RWPE2 (cell line): ENCODE results near the gene CACNA1A.

Experiments used
- ATAC-seq: fragments of 200-7000 bp; cut with Tn5 transposase; 3 replicates; pipeline ENCODE4 v1.9.1; 2021; ENCODE audit warnings: low read depth
- DNase-seq: peaks from one replicate; pipeline ENCODE4 v3.0.0-alpha.2; 2020; ENCODE audit warnings: low spot score
- H3K27ac ChIP-seq: fragments of 450-650 bp; 2 replicates; pipeline ENCODE4 v1.5.1; 2017; ENCODE audit warnings: mild to moderate bottlenecking; ENCODE audit not compliant: poor library complexity, severe bottlenecking
- H3K27me3 ChIP-seq: fragments of 250-450 bp; sonication (Bioruptor Pico); 2 replicates; pipeline ENCODE4 v1.5.1; 2021; ENCODE audit warnings: mild to moderate bottlenecking, moderate library complexity; ENCODE audit not compliant: insufficient read depth, poor library complexity, severe bottlenecking
- H3K36me3 ChIP-seq: fragments of 250-450 bp; sonication (Bioruptor Pico); 2 replicates; pipeline ENCODE4 v1.5.1; 2020; ENCODE audit warnings: low read depth, mild to moderate bottlenecking, moderate library complexity
- H3K4me1 ChIP-seq: fragments of 250-450 bp; sonication (Bioruptor Pico); 2 replicates; pipeline ENCODE4 v1.5.1; 2021; ENCODE audit warnings: mild to moderate bottlenecking, moderate library complexity; ENCODE audit not compliant: insufficient read depth, poor library complexity, severe bottlenecking
- H3K4me3 ChIP-seq: fragments of 250-450 bp; sonication (Bioruptor Pico); 2 replicates; pipeline ENCODE4 v1.5.1; 2021; ENCODE audit warnings: mild to moderate bottlenecking, moderate library complexity; ENCODE audit not compliant: severe bottlenecking
- H3K9me3 ChIP-seq: fragments of 250-450 bp; sonication (Bioruptor Pico); 2 replicates; pipeline ENCODE4 v1.5.1; 2021; ENCODE audit warnings: mild to moderate bottlenecking, moderate library complexity; ENCODE audit not compliant: severe bottlenecking
- TF ChIP-seq, protein P1 (sequence below): fragments of 450-650 bp; IDR thresholded peaks from one replicate; pipeline ENCODE4 v1.5.1; 2017; ENCODE audit warnings: mild to moderate bottlenecking, moderate library complexity; ENCODE audit not compliant: poor library complexity, severe bottlenecking

Gene CACNA1A

GRCh38 chr19:13210941-13211340, 295.3 kb downstream of the CACNA1A start:
- H3K27me3 ChIP-seq = no peaks in the 10 kb centered on the region
- H3K27ac ChIP-seq = no peak overlapping the region
- DNase-seq (no peak), ATAC-seq (no peak)
- no peak overlapping the region for H3K4me3 ChIP-seq
- no peaks in the 10 kb centered on the region for H3K9me3 ChIP-seq
- TF ChIP-seq, protein P1, sequence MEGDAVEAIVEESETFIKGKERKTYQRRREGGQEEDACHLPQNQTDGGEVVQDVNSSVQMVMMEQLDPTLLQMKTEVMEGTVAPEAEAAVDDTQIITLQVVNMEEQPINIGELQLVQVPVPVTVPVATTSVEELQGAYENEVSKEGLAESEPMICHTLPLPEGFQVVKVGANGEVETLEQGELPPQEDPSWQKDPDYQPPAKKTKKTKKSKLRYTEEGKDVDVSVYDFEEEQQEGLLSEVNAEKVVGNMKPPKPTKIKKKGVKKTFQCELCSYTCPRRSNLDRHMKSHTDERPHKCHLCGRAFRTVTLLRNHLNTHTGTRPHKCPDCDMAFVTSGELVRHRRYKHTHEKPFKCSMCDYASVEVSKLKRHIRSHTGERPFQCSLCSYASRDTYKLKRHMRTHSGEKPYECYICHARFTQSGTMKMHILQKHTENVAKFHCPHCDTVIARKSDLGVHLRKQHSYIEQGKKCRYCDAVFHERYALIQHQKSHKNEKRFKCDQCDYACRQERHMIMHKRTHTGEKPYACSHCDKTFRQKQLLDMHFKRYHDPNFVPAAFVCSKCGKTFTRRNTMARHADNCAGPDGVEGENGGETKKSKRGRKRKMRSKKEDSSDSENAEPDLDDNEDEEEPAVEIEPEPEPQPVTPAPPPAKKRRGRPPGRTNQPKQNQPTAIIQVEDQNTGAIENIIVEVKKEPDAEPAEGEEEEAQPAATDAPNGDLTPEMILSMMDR = no peak
- H3K4me1 ChIP-seq = peaks cover 5% of the 10 kb centered on the region
- no peaks in the 10 kb centered on the region for H3K36me3 ChIP-seq

DNA sequence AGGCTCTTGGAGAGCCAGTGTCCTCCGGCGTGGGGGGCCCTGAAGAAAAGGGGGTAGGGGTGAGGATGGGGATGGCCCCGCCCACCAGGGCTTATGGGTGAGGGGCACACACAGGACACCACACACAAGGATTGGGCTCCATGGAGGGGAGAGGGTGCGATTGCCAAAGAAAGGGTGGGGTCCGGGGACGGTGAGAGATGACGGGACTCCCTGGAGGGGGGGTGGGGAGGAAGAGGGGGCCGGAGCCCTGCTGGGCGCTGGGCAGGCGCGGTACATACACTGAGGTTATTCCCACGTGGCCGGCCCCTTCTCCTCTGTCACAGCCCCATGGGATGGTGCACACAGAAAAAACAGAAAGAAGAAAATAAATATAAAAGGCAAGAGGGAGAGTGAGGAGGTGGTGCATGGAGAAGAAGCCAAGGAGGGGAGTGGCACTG, 295.9 kb downstream of the CACNA1A start:
- H3K4me1 ChIP-seq = no peaks in the 10 kb centered on the region
- no peak for DNase-seq
- H3K27ac ChIP-seq = no peak overlapping the region

DNA sequence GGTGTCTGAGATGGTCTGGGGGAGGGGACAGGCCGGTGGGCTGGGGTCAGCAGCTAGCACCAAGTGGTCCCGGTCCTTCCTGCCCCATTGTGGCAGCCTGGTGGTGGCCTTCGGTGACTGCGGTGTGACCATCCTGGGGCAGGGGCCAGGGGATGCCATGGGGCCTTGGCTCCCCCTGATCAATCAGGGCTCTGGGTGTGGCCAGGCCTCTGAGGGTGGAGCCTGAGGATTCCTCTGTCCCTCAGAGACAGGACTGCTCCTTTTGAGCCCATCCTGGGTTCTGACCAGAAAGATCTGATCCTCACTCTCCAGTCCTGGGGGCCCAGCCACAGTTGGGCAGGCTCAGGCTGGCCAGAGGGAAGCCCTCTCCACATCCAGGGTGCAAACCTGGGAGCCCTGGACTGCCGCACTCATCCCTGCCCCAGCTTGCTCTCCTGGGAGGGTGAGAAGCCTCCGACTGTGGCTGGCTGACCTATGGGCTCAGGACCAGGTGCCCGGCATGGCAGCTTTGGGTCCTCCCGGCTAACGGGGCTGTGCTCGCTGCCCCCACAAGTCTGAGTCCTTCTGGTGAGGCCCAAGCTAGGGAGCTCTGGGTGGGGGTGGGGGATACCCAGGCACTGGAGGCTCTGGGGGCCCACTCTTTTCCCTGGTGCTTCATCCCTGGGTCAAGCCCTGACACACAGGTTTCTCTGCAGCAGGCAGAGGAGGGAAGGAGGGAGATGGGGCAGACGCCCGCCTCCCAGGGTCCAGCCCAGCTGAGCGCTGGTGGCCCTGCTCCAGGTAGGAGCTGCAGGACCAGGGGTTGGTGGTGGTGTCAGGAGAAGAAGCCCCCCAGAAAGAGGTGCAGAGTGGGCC, 296.6 kb downstream of the CACNA1A start:
- Histone ChIP-seq H3K4me3 (no peak overlapping the region), H3K9me3 (no peaks in the 10 kb centered on the region), H3K4me1 (no peaks in the 10 kb centered on the region), H3K27ac (no peak overlapping the region), H3K36me3 (no peaks in the 10 kb centered on the region), H3K27me3 (no peaks in the 10 kb centered on the region)
- TF ChIP-seq, protein P1 = no peak
- 0 out of 3 replicates have a peak, but pooled peaks have one; percentile 17 for ATAC-seq
- no peak for DNase-seq

More for the DNA sequence above, 295.9 kb downstream of the CACNA1A start:
- H3K36me3 ChIP-seq = no peaks in the 10 kb centered on the region
- H3K27me3 ChIP-seq = no peaks in the 10 kb centered on the region
- no peak for ATAC-seq
- TF ChIP-seq, protein P1 = no peak
- no peaks in the 10 kb centered on the region for H3K9me3 ChIP-seq
- no peak overlapping the region for H3K4me3 ChIP-seq

DNA sequence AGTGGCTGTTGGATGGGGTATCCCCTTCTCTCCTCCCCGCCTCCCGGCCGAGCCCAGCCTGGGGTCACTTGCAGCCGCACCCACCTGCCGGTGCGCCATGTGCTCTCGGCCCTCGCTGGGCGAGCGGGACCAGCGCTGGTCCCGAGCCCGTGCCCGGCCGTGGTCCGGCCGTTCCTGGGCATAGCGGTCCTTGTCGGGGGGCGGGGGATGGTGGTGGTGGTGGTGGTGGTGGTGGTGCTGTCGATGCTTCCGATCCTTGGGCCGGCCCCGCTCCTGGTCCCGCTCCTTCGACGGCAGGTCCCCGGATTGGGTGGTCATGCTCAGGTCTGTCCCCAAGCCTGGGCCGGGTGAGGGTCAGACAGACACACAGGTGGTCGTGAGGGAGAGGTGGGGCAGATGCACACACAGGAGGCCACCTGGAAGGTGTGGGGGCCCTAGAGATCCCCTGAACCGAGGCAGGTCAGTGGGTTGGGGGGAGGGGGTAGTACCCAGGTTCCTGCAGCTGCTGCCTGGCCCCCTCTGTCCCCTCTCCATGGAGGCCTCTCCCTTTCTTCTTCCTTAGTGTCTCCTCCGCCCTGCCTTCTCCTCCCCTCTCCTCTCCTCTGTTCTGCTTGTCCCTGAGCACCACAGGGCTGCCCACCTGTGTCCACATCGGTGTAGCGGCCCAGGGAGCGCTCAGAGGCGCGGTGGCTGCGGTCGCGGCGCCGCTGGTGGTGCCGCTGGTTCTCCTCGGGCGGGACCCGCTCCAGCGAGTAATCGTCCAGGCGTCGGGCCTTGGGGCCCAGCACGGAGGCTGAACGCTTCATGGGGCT, 297.4 kb downstream of the CACNA1A start:
- Histone ChIP-seq H3K27me3 (no peaks in the 10 kb centered on the region), H3K9me3 (no peaks in the 10 kb centered on the region), H3K4me3 (no peak overlapping the region), H3K27ac (peak overlapping the region; percentile 75), H3K36me3 (no peaks in the 10 kb centered on the region), H3K4me1 (no peaks in the 10 kb centered on the region)
- TF ChIP-seq, protein P1 = no peak
- ATAC-seq (no peak), DNase-seq (no peak)
